Heart left ventricle (tissue), 13 donors: ENCODE measurements around the gene USH1C.

Experiments used
- CTCF ChIP-seq, 12 donors: fragments of 200-600 bp; sonication (generic) in 4 of 12; IDR thresholded peaks; one replicate each; pipeline versions ENCODE4 v1.5.0 to v1.8.0; 2018 to 2022; ENCODE audit warnings: antibody characterized with exemption in 12 of 12, mild to moderate bottlenecking in 5 of 12
- POLR2A ChIP-seq, 2 donors: fragments of 450-650 bp; IDR thresholded peaks; one replicate each; pipeline ENCODE4 v1.6.1; 2017; ENCODE audit warnings: antibody characterized with exemption in 2 of 2, mild to moderate bottlenecking in 2 of 2, moderate library complexity in 2 of 2
- donor health status: ischemic (EF 13 %, LVEDD 7.1; RV severe dilation, severe dysfunction).
- donor health status: DM: no; HTN: yes; CAD: no.
- donor health status: DM: no; HTN: no; CAD: no.
- donor health status: ischemic (EF 25% LVEDD 6.9; RV normal size, moderate dysfunction).
- donor health status: ischemic (EF 25% LVEDD 5.7; RV mildly dilated, moderate dysfunction).
- donor health status: ischemic (EF 35%, LVEDD 5.7; RV mildly dilated, moderate dysfunction).
- donor health status: nonischemic (EF 11% LVEDD 7.7; RV severe dilation, severe dysfunction).
- donor health status: DM: yes; HTN: yes; CAD: no.
- donor health status: PGD.
- donor health status: ischemic (EF 29% LVEDD 5.4; RV normal size, mild dysfunction).
- donor health status: nonischemic (EF 23%, LVEDD 6.1; RV moderate dilation, normal function).

GRCh38 chr11:17496406-17496805, 47.8 kb downstream of the USH1C start:
- TF ChIP-seq CTCF (IDR thresholded peaks at IDR 0.05) (no peak), POLR2A (IDR thresholded peaks at IDR 0.05) (no peak)
